H1 (cell line): ENCODE measurements around the gene MEP1A. TPM values are rescaled to one million over a fixed set of nuclear protein-coding genes. Genes with fewer than 3 reads are reported as not detected.

Source experiments
- CTCF ChIA-PET: fragments of 300-600 bp; sonication (Branson Sonifier 250); formaldehyde crosslinking; loops from one replicate; lab custom pipeline; 2021; ENCODE audit not compliant: partially characterized antibody; lab: Charles Lee
- POLR2A ChIA-PET: fragments of 300-600 bp; sonication (Branson Sonifier 250); formaldehyde crosslinking; loops from one replicate; lab custom pipeline; 2021; ENCODE audit warnings: inconsistent platforms; ENCODE audit not compliant: partially characterized antibody; lab: Charles Lee
- DNase-seq, 2 experiments: peaks; one replicate each; pipeline versions ENCODE4 v3.0.0 to v3.0.0-alpha.2; 2010 to 2022; ENCODE audit warnings: low spot score in 2 of 2, low read depth in 1 of 2, mixed read lengths in 1 of 2
- FAIRE-seq: peaks from 2 replicates; lab custom pipeline; 2011; peaks lifted over from hg19 to GRCh38; lab: Jason Lieb, UNC
- H2AFZ ChIP-seq: 2 replicates; pipeline ENCODE4 v1.8.1; 2012; ENCODE audit warnings: low read length, inconsistent platforms
- H2AK5ac ChIP-seq: 2 replicates; pipeline ENCODE4 v1.6.1; 2013; ENCODE audit warnings: low read depth, low read length
- H2BK120ac ChIP-seq: replicated peaks from 2 replicates; pipeline ENCODE3; 2013; ENCODE audit warnings: low read depth, low read length, inconsistent platforms
- H2BK12ac ChIP-seq: 2 replicates; pipeline ENCODE4 v1.6.1; 2013; ENCODE audit warnings: low read depth, low read length
- H2BK15ac ChIP-seq: 2 replicates; pipeline ENCODE4 v1.6.1; 2013; ENCODE audit warnings: low read length
- H2BK20ac ChIP-seq: 2 replicates; pipeline ENCODE4 v1.6.1; 2013; ENCODE audit warnings: low read length
- H2BK5ac ChIP-seq: 2 replicates; pipeline ENCODE4 v1.6.1; 2013; ENCODE audit warnings: low read depth, low read length
- H3K14ac ChIP-seq: 2 replicates; pipeline ENCODE4 v1.6.1; 2013; ENCODE audit warnings: inconsistent platforms; ENCODE audit not compliant: insufficient read length
- H3K18ac ChIP-seq: 2 replicates; pipeline ENCODE4 v1.6.1; 2013; ENCODE audit warnings: low read length; ENCODE audit errors: extremely low read depth
- H3K23ac ChIP-seq: 2 replicates; pipeline ENCODE4 v1.6.1; 2013; ENCODE audit warnings: inconsistent platforms; ENCODE audit not compliant: insufficient read length
- H3K23me2 ChIP-seq: 2 replicates; pipeline ENCODE4 v1.6.1; 2013; ENCODE audit warnings: low read depth, low read length
- H3K27ac ChIP-seq: 2 replicates; pipeline ENCODE4 v1.6.1; 2011; ENCODE audit warnings: low read depth, low read length, inconsistent platforms
- H3K27me3 ChIP-seq, 4 experiments: replicated peaks in 1 of 4; 1 replicate in 1 of 4; 2 replicates in 3 of 4; pipeline versions ENCODE4 v1.6.1 to v1.8.1; 2011 to 2013; ENCODE audit warnings: low read length in 3 of 4, mild to moderate bottlenecking in 3 of 4, inconsistent platforms in 2 of 4, mixed read lengths in 2 of 4, moderate library complexity in 1 of 4; ENCODE audit not compliant: control insufficient read depth in 3 of 4, insufficient read depth in 3 of 4; ENCODE audit errors: extremely low read depth in 1 of 4
- H3K36me3 ChIP-seq, 4 experiments: 2 replicates each; pipeline versions ENCODE4 v1.6.1 to v1.8.1; 2011 to 2013; ENCODE audit warnings: mild to moderate bottlenecking in 4 of 4, low read length in 3 of 4, moderate library complexity in 2 of 4, control low read depth in 1 of 4, inconsistent platforms in 1 of 4; ENCODE audit not compliant: insufficient read depth in 4 of 4, control insufficient read depth in 2 of 4
- H3K4ac ChIP-seq: replicated peaks from 2 replicates; pipeline ENCODE3; 2013; ENCODE audit warnings: low read length, low read depth, mixed read lengths, inconsistent platforms; ENCODE audit not compliant: insufficient read length
- H3K4me1 ChIP-seq, 4 experiments: replicated peaks in 1 of 4; 1 replicate in 1 of 4; 2 replicates in 3 of 4; pipeline versions ENCODE4 v1.6.1 to v1.8.1; 2011 to 2013; ENCODE audit warnings: low read length in 3 of 4, inconsistent platforms in 2 of 4, mixed read lengths in 1 of 4; ENCODE audit not compliant: insufficient read depth in 4 of 4, control insufficient read depth in 3 of 4
- H3K4me2 ChIP-seq, 2 experiments: 2 replicates each; pipeline versions ENCODE4 v1.6.1 to v1.8.1; 2011 to 2013; ENCODE audit warnings: low read depth in 2 of 2, low read length in 2 of 2, control low read depth in 1 of 2, inconsistent platforms in 1 of 2, mild to moderate bottlenecking in 1 of 2; ENCODE audit not compliant: insufficient read depth in 1 of 2
- H3K4me3 ChIP-seq, 4 experiments: fragments of 200-600, 300-600 bp in 1 of 4; sonication (generic), shearing (Covaris generic), sonication (Bioruptor Twin) in 1 of 4; 2 replicates each; pipeline versions ENCODE4 v1.5.1 to v1.8.1; 2011 to 2016; ENCODE audit warnings: low read length in 4 of 4, low read depth in 3 of 4, control low read depth in 2 of 4, inconsistent platforms in 2 of 4, mild to moderate bottlenecking in 2 of 4, mixed read lengths in 1 of 4, moderate library complexity in 1 of 4; ENCODE audit not compliant: insufficient read depth in 2 of 4; ENCODE audit errors: extremely low read depth in 1 of 4
- H3K56ac ChIP-seq: replicated peaks from 2 replicates; pipeline ENCODE3; 2013; ENCODE audit warnings: low read depth, mild to moderate bottlenecking, mixed read lengths, low read length, inconsistent platforms; ENCODE audit not compliant: insufficient read length
- H3K79me1 ChIP-seq: 2 replicates; pipeline ENCODE4 v1.6.1; 2013; ENCODE audit warnings: low read depth, low read length, control low read depth
- H3K79me2 ChIP-seq, 2 experiments: 2 replicates each; pipeline versions ENCODE4 v1.6.1 to v1.8.1; 2012 to 2013; ENCODE audit warnings: low read length in 2 of 2, mild to moderate bottlenecking in 2 of 2, inconsistent platforms in 1 of 2; ENCODE audit not compliant: insufficient read depth in 2 of 2, control insufficient read depth in 1 of 2
- H3K9ac ChIP-seq, 4 experiments: replicated peaks in 1 of 4; 1 replicate in 1 of 4; 2 replicates in 3 of 4; pipeline versions ENCODE4 v1.6.1 to v1.8.1; 2011 to 2013; ENCODE audit warnings: low read depth in 3 of 4, low read length in 3 of 4, control low read depth in 2 of 4, mild to moderate bottlenecking in 2 of 4, moderate library complexity in 2 of 4, inconsistent platforms in 1 of 4; ENCODE audit errors: extremely low read depth in 1 of 4
- H3K9me3 ChIP-seq, 2 experiments: 2 replicates each; pipeline versions ENCODE4 v1.6.1 to v1.8.1; 2012 to 2013; ENCODE audit warnings: mild to moderate bottlenecking in 2 of 2, moderate library complexity in 2 of 2, control low read depth in 1 of 2, inconsistent platforms in 1 of 2, low read depth in 1 of 2, low read length in 1 of 2, mixed read lengths in 1 of 2; ENCODE audit not compliant: insufficient read depth in 2 of 2
- H4K20me1 ChIP-seq, 2 experiments: replicated peaks in 1 of 2; 2 replicates each; pipeline versions ENCODE3 to v1.8.1; 2011 to 2013; ENCODE audit warnings: inconsistent platforms in 2 of 2, low read length in 2 of 2, mild to moderate bottlenecking in 1 of 2; ENCODE audit not compliant: insufficient read depth in 2 of 2, control insufficient read depth in 1 of 2
- H4K5ac ChIP-seq: 2 replicates; pipeline ENCODE4 v1.6.1; 2013; ENCODE audit warnings: low read length, low read depth, mixed read lengths, inconsistent platforms; ENCODE audit not compliant: insufficient read length
- H4K8ac ChIP-seq: 2 replicates; pipeline ENCODE4 v1.8.0; 2013; ENCODE audit warnings: mild to moderate bottlenecking, moderate library complexity, low read length, inconsistent platforms; ENCODE audit not compliant: insufficient read depth; ENCODE audit errors: extremely low read depth
- H4K91ac ChIP-seq: replicated peaks from 2 replicates; pipeline ENCODE3; 2013; ENCODE audit warnings: low read length, mixed read lengths, inconsistent platforms; ENCODE audit not compliant: insufficient read length
- BACH1 ChIP-seq: IDR thresholded peaks from 2 replicates; pipeline ENCODE4 v1.6.1; 2012; ENCODE audit warnings: low read length, improper control_type of control experiment
- CEBPB ChIP-seq: IDR thresholded peaks from 2 replicates; pipeline ENCODE4 v1.6.1; 2012; ENCODE audit warnings: low read depth, low read length
- CREB1 ChIP-seq: IDR thresholded peaks from 2 replicates; pipeline ENCODE4 v1.6.1; 2012; ENCODE audit warnings: inconsistent platforms
- CTCF ChIP-seq, 3 experiments: IDR thresholded peaks; 1 replicate in 2 of 3; 2 replicates in 1 of 3; pipeline versions ENCODE4 v1.5.1 to v1.6.1; 2011; ENCODE audit warnings: low read length in 3 of 3, mild to moderate bottlenecking in 3 of 3, inconsistent platforms in 2 of 3, low read depth in 1 of 3, moderate library complexity in 1 of 3; ENCODE audit not compliant: insufficient read depth in 1 of 3; ENCODE audit errors: control extremely low read depth in 1 of 3
- FOSL1 ChIP-seq: IDR thresholded peaks from 2 replicates; pipeline ENCODE4 v1.6.1; 2011; ENCODE audit warnings: mild to moderate bottlenecking, low read depth, low read length, moderate library complexity; ENCODE audit not compliant: insufficient read depth
- KDM5A ChIP-seq: fragments of 200-600 bp; IDR thresholded peaks from 2 replicates; pipeline ENCODE4 v1.7.1; 2012; ENCODE audit warnings: mild to moderate bottlenecking, low read length, inconsistent platforms, mixed read lengths
- MAX ChIP-seq: IDR thresholded peaks from 2 replicates; pipeline ENCODE4 v1.6.1; 2012; ENCODE audit warnings: inconsistent platforms
- POLR2AphosphoS5 ChIP-seq: IDR thresholded peaks from 2 replicates; pipeline ENCODE4 v1.6.1; 2011; ENCODE audit warnings: low read depth, low read length
- POU5F1 ChIP-seq: IDR thresholded peaks from 2 replicates; pipeline ENCODE4 v1.6.1; 2011; ENCODE audit warnings: low read depth, mild to moderate bottlenecking, low read length, moderate library complexity
- SIX5 ChIP-seq: IDR thresholded peaks from 2 replicates; pipeline ENCODE4 v1.6.1; 2011; ENCODE audit warnings: mild to moderate bottlenecking, low read depth, low read length
- SUZ12 ChIP-seq: fragments of 200-600 bp; sonication (generic); IDR thresholded peaks from 2 replicates; pipeline ENCODE4 v1.6.1; 2012; ENCODE audit warnings: mild to moderate bottlenecking, inconsistent platforms, low read length, moderate library complexity, mixed read lengths
- TAF1 ChIP-seq: IDR thresholded peaks from 2 replicates; pipeline ENCODE4 v1.6.1; 2011; ENCODE audit warnings: mild to moderate bottlenecking, low read depth, low read length
- WGBS, 2 experiments: shearing (Covaris generic) in 1 of 2; methylation state at CpG; one replicate each; pipeline versions ENCODE4 v1.1.6 to v1.1.7; 2013 to 2015; ENCODE audit warnings: low lambda C conversion rate in 2 of 2, mixed read lengths in 2 of 2, inconsistent platforms in 1 of 2, low coverage in 1 of 2, missing lambda C conversion rate in 1 of 2; ENCODE audit not compliant: insufficient replicate concordance in 2 of 2, insufficient coverage in 1 of 2, insufficient read length in 1 of 2; ENCODE audit errors: extremely low coverage in 1 of 2, missing lambda C conversion rate in 1 of 2; 5-methylcytosine and 5-hydroxymethylcytosine counted together
- polyA plus RNA-seq, 7 experiments: library from polyadenylated mRNA; depleted of rRNA in 3 of 7; stranded (reverse) in 5 of 7; unstranded in 2 of 7; fragments of >200 nt in 5 of 7; fragments of 200-250 nt in 2 of 7; gene quantifications; 1 replicate in 5 of 7; 2 replicates in 1 of 7; 4 replicates in 1 of 7; pipeline versions ENCODE4 v1.2.1 to v1.2.3, GENCODE V29; 2011 to 2013; ENCODE audit warnings: missing spikeins in 2 of 7, mixed read lengths in 2 of 7
- total RNA-seq: library from RNA; stranded (reverse); fragmentation: NEBNext Ultra II Directional; extraction: Animal tissue kit (Norgen Biotek cat#: 25700); gene quantifications from 2 replicates; pipeline ENCODE4 v1.2.1, GENCODE V29; 2021

MEP1A gene
- total and polyA plus RNA-seq, 2 of the 8 experiments (the other 6 are each of a cell fraction or from before 2014, with no cell fraction given): 0.03 TPM; not detected in 1

- Histone ChIP-seq H3K56ac (no peak overlapping the region), H3K4ac (no peak overlapping the region), H3K9ac (no peak overlapping the region), H2AFZ (no peak overlapping the region), H2BK20ac (no peak overlapping the region), H3K4me3 (no peak overlapping the region), H4K8ac (no peak overlapping the region), H3K9me3 (no peaks in the 10 kb centered on the region), H3K14ac (no peak overlapping the region), H4K91ac (no peak overlapping the region), H2BK15ac (no peak overlapping the region), H4K5ac (no peak overlapping the region), H3K27ac (no peak overlapping the region), H2BK12ac (no peak overlapping the region), H3K23me2 (no peaks in the 10 kb centered on the region), H3K27me3 (no peaks in the 10 kb centered on the region), H2BK120ac (no peak overlapping the region), H2AK5ac (no peak overlapping the region), H3K4me1 (no peaks in the 10 kb centered on the region), H3K18ac (no peak overlapping the region), H4K20me1 (no peaks in the 10 kb centered on the region), H3K79me2 (no peaks in the 10 kb centered on the region), H3K23ac (no peak overlapping the region), H3K4me2 (no peak overlapping the region), H2BK5ac (no peak overlapping the region), H3K79me1 (no peaks in the 10 kb centered on the region), H3K36me3 (no peaks in the 10 kb centered on the region)
- CTCF ChIA-PET: interaction anchor here (0.9 kb wide), 1 partner anchor 62 kb away, joined by 3 read pairs; no protein-coding TSS in a partner anchor
- FAIRE-seq (no peak), DNase-seq (no peak)
- POLR2A ChIA-PET: interaction anchor here (0.9 kb wide), 1 partner anchor 623 kb away, joined by 3 read pairs; the partner anchor contains the start of gene ENPP5
- 84% methylated on average over 3 of the region's 3 CpGs; no CpG with 5 or more reads in 1 of the 2 experiments for WGBS, 2 experiments
- TF ChIP-seq POU5F1: no peak
- TF ChIP-seq TAF1: no peak
- TF ChIP-seq BACH1: no peak
- no peak for TF ChIP-seq MAX
- TF ChIP-seq SIX5: no peak
- TF ChIP-seq CTCF (IDR thresholded peaks at IDR 0.05; ENCODE audit: control extremely low read depth in 1 of 3, insufficient read depth in 1 of 3, low read depth in 1 of 3, low read length in 3 of 3): no peak
- TF ChIP-seq SUZ12: no peak
- TF ChIP-seq CREB1: no peak
- TF ChIP-seq KDM5A: no peak
- no peak for TF ChIP-seq POLR2AphosphoS5
- no peak for TF ChIP-seq FOSL1
- no peak for TF ChIP-seq CEBPB
These were observed 879 bp downstream of the MEP1A start for GRCh38 chr6:46794068-46794467.
